ENCODE data around the gene CCL5.
A peak's percentile ranks its signal among the peaks of the same experiment; 100 is the strongest.

CCL5 gene

GRCh38 chr17:35868737-35869136 is 11.4 kb downstream of the CCL5 start, which contains the start of gene HEATR9:
Gene HEATR9, minus strand, starts transcription at chr17:35868891. Its CDS starts 149 bp downstream, at chr17:35868742.
- no peak for DNase-seq

GRCh38 chr17:35867574-35867973 is 12.6 kb downstream of the CCL5 start:
- DNase-seq = no peak

- no peak for DNase-seq
These were observed 13.7 kb downstream of the CCL5 start for GRCh38 chr17:35866341-35866950.

GRCh38 chr17:35865412-35866340 is 14.5 kb downstream of the CCL5 start:
- no peak for DNase-seq

DNA sequence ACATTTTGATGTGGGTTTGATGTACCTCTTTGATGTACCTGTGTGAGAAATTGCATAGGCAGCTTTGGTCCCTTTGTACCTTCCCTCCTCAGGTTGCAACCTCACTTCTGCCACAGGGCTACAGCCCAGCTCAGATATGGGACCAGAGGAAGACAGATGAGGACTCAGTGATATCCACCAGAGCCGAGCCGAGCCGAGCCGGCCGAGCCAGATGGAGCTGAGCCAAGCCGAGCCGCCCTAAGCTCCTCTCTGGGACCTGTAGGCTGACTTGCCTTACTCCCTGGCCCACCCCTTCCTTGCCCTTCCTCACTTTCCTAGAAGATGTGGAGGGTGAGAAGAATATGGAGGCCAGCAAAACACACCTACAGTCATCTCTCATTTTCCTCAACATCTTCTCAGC is 15.3 kb downstream of the CCL5 start:
- no peak for DNase-seq

GRCh38 chr17:35856603-35857002 is 23.6 kb downstream of the CCL5 start:
- DNase-seq = no peak

- DNase-seq = no peak
These were observed 24.2 kb downstream of the CCL5 start for GRCh38 chr17:35855965-35856364.

DNA sequence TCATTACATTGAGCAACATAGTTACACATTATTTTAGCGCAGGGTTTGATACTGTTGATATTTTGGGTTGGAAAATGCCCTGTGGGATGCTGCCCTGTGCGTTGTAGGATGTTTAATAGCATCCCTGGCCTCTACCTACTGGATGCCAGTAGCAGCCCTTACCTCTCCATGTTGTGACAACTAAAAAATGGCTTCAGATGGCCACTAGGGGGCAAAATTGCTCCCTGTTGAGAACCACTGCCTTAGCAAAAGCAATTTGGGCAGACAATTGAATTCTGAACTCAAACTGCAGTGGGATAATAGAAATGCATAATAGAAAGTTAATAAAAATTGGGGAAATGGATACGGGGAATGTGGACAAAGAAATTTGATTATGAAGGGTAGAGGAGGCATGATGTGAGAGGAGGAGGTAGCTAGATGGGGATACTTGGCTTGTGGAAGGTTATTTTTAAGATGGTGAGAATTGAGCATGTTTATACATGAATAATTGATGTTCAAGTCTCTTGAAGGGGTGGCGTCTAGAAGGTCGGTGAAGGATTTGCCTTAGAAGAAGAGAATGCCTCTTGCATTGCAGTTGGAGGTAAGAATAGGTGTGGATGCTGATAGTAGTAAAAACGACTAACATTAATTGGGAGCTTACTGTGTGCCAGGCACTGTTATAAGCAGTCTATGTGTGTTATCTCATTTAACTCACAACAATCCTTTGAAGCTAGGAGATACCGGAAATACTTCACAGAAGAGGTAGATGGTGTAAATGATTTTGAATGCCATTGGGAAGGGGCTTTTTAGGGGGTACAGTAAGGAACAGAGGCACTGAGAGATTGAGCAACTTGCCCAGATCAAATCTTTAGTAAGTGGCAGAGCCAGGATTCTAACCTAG is 30.5 kb downstream of the CCL5 start:
- peak in 29 of 58 donors; percentile 0 to 56 (median 11) for DNase-seq

GRCh38 chr17:35847633-35848373 is 32.4 kb downstream of the CCL5 start:
- DNase-seq = no peak

GRCh38 chr17:35847006-35847405 is 33.2 kb downstream of the CCL5 start:
- DNase-seq = no peak

GRCh38 chr17:35846055-35846809 is 33.9 kb downstream of the CCL5 start:
- no peak for DNase-seq

DNA sequence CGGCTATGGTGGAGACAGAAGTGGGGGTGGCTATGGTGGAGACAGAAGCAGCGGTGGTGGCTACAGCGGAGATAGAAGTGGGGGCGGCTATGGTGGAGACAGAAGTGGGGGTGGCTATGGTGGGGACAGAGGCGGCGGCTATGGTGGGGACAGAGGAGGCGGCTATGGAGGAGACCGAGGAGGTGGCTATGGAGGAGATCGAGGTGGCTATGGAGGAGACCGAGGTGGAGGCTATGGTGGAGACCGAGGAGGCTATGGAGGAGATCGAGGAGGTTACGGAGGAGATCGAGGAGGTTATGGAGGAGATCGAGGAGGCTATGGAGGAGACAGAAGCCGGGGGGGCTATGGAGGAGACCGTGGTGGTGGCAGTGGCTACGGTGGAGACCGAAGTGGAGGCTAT is 35.6 kb downstream of the CCL5 start:
- no peak for DNase-seq

DNA sequence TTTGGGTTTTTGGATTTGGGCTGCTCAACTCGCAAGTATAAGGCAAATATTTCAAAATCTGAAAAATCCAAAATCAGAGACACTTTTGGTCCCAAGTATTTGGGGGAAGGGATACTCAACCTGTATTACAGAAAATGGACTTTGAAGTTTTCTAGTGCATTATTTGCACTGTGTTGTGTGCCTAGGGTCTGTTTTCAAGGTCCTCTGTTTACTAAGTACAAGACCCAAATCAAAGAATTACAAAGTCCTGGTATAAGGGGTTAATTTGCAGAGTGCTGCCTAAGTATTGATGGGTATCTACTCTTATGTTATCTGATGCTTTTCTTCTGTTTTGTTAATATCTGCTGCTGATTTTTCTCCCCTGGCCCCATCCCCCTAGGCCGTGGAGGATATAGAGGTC is 36.5 kb downstream of the CCL5 start:
- DNase-seq = no peak

GRCh38 chr17:35842239-35842638 is 37.9 kb downstream of the CCL5 start:
- no peak for DNase-seq

DNA sequence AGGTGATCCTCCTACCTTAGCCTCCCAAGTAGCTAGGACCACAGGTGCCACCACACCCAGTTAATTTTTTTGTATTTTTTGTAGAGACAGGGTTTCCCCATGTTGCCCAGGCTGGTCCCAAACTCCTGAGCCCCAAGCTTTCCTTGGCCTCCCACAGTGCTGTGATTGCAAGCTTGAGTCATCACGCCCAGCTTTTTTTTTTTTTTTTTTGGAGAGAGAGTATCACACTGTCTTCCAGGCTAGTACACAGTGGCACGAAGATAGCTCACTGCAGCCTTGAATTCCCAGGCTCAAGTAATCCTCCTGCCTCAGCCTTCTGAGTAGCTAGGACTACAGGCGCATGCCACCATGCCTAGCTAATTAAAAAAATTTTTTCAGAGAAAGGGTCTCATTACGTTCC is 38.7 kb downstream of the CCL5 start:
- DNase-seq = peak in 1 of 58 donors; percentile 9

GRCh38 chr17:35841101-35841500 is 39.1 kb downstream of the CCL5 start:
- DNase-seq = no peak

- DNase-seq = no peak
These were observed 55.0 kb downstream of the CCL5 start for GRCh38 chr17:35825206-35825605.
